PFSK-1 (cell line): Measurements from ENCODE around the gene SLC9A9.

Experiments used
- FOXP2 ChIP-seq: optimal IDR thresholded peaks from 2 replicates; pipeline ENCODE3; 2011; ENCODE audit warnings: borderline replicate concordance, control low read depth, inconsistent platforms; ENCODE audit not compliant: insufficient read depth; ENCODE audit errors: extremely low read length, extremely low read depth
- POLR2AphosphoS5 ChIP-seq: IDR thresholded peaks from 2 replicates; pipeline ENCODE4 v1.6.1; 2012; ENCODE audit warnings: low read depth, mild to moderate bottlenecking, control low read depth, low read length, moderate library complexity
- SIN3A ChIP-seq: IDR thresholded peaks from 2 replicates; pipeline ENCODE4 v1.6.1; 2012; ENCODE audit warnings: mild to moderate bottlenecking, low read length, moderate library complexity, borderline replicate concordance; ENCODE audit not compliant: insufficient read depth

- TF ChIP-seq FOXP2, result no peak
- TF ChIP-seq POLR2AphosphoS5, result no peak
- TF ChIP-seq SIN3A, result no peak
These were observed 420.6 kb downstream of the SLC9A9 start for GRCh38 chr3:143427631-143428030.
